ENCODE measurements around the gene FRMD4B. TPM values are rescaled to one million over a fixed set of nuclear protein-coding genes. Genes with fewer than 3 reads are reported as not detected.

FRMD4B gene
- total and polyA plus RNA-seq, 2 experiments from 2014 or later = not detected

- H3K9me2 ChIP-seq (ENCODE audit: insufficient read depth) = no peaks in the 10 kb centered on the region
- no peaks in the 10 kb centered on the region for H4K20me1 ChIP-seq (ENCODE audit: insufficient read depth)
- in situ Hi-C loops (cut with MboI) = no loop called here
- H3K27me3 ChIP-seq (replicated peaks; ENCODE audit: insufficient read depth) = peaks cover 69% of the 10 kb centered on the region
- no peaks in the 10 kb centered on the region for H3K79me2 ChIP-seq (ENCODE audit: insufficient read depth)
- H3K4me2 ChIP-seq (ENCODE audit: unreplicated experiment) = no peak overlapping the region
- H3F3A ChIP-seq (ENCODE audit: insufficient read depth) = no peaks in the 10 kb centered on the region
- TF ChIP-seq EZH2 (IDR thresholded peaks at IDR 0.05; ENCODE audit: insufficient read depth, poor library complexity, severe bottlenecking) = no peak
- no peak for TF ChIP-seq EZH2phosphoT487 (IDR thresholded peaks at IDR 0.05; ENCODE audit: insufficient read depth, low read depth)
- no peak overlapping the region for H3K9ac ChIP-seq
- no peak for DNase-seq
- H3K9me3 ChIP-seq (ENCODE audit: low read depth) = no peaks in the 10 kb centered on the region
- no peak overlapping the region for H3K27ac ChIP-seq
- no peak overlapping the region for H3K4me3 ChIP-seq
- H3K4me1 ChIP-seq (ENCODE audit: insufficient read depth) = no peaks in the 10 kb centered on the region
- H3K36me3 ChIP-seq (ENCODE audit: low read depth) = no peaks in the 10 kb centered on the region
- no peak overlapping the region for H2AFZ ChIP-seq
- WGBS, 2 experiments (ENCODE audit: low coverage in 1 of 2, low lambda C conversion rate in 2 of 2, missing lambda C conversion rate in 2 of 2) = 83 to 87% methylated on average over 2 of the region's 2 CpGs
These were observed 153.4 kb downstream of the FRMD4B start for GRCh38 chr3:69232482-69232881.

GRCh38 chr3:69231929-69232440, 153.9 kb downstream of the FRMD4B start:
- Histone ChIP-seq H3K9me3 (ENCODE audit: low read depth) (no peaks in the 10 kb centered on the region), H3K79me2 (ENCODE audit: insufficient read depth) (no peaks in the 10 kb centered on the region), H3K27me3 (replicated peaks; ENCODE audit: insufficient read depth) (peaks cover 64% of the 10 kb centered on the region), H4K20me1 (ENCODE audit: insufficient read depth) (no peaks in the 10 kb centered on the region), H3K9me2 (ENCODE audit: insufficient read depth) (no peaks in the 10 kb centered on the region), H3K36me3 (ENCODE audit: low read depth) (no peaks in the 10 kb centered on the region), H3F3A (ENCODE audit: insufficient read depth) (no peaks in the 10 kb centered on the region), H3K4me2 (ENCODE audit: unreplicated experiment) (no peak overlapping the region), H3K9ac (no peak overlapping the region), H2AFZ (no peak overlapping the region), H3K27ac (no peak overlapping the region), H3K4me1 (ENCODE audit: insufficient read depth) (no peaks in the 10 kb centered on the region), H3K4me3 (no peak overlapping the region)
- WGBS, 2 experiments (ENCODE audit: low coverage in 1 of 2, low lambda C conversion rate in 2 of 2, missing lambda C conversion rate in 2 of 2) = 4 to 6% methylated on average over 6 of the region's 6 CpGs
- in situ Hi-C loops (cut with MboI) = no loop called here
- TF ChIP-seq EZH2phosphoT487 (IDR thresholded peaks at IDR 0.05; ENCODE audit: insufficient read depth, low read depth) = no peak
- TF ChIP-seq EZH2 (IDR thresholded peaks at IDR 0.05; ENCODE audit: insufficient read depth, poor library complexity, severe bottlenecking) = no peak
- DNase-seq = no peak

- no peak overlapping the region for H2AFZ ChIP-seq
- H3K27ac ChIP-seq = no peak overlapping the region
- in situ Hi-C loops (cut with MboI) = no loop called here
- peaks cover 59% of the 10 kb centered on the region for H3K27me3 ChIP-seq (replicated peaks; ENCODE audit: insufficient read depth)
- H3K4me1 ChIP-seq (ENCODE audit: insufficient read depth) = no peaks in the 10 kb centered on the region
- H3K79me2 ChIP-seq (ENCODE audit: insufficient read depth) = no peaks in the 10 kb centered on the region
- TF ChIP-seq EZH2 (IDR thresholded peaks at IDR 0.05; ENCODE audit: insufficient read depth, poor library complexity, severe bottlenecking) = no peak
- no peak for TF ChIP-seq EZH2phosphoT487 (IDR thresholded peaks at IDR 0.05; ENCODE audit: insufficient read depth, low read depth)
- H3F3A ChIP-seq (ENCODE audit: insufficient read depth) = no peaks in the 10 kb centered on the region
- WGBS, 2 experiments (ENCODE audit: low coverage in 1 of 2, low lambda C conversion rate in 2 of 2, missing lambda C conversion rate in 2 of 2) = 14 to 26% methylated on average over 1 of the region's 1 CpG
- H3K36me3 ChIP-seq (ENCODE audit: low read depth) = no peaks in the 10 kb centered on the region
- H4K20me1 ChIP-seq (ENCODE audit: insufficient read depth) = no peaks in the 10 kb centered on the region
- H3K9ac ChIP-seq = no peak overlapping the region
- no peak overlapping the region for H3K4me2 ChIP-seq (ENCODE audit: unreplicated experiment)
- no peaks in the 10 kb centered on the region for H3K9me3 ChIP-seq (ENCODE audit: low read depth)
- DNase-seq = no peak
- no peaks in the 10 kb centered on the region for H3K9me2 ChIP-seq (ENCODE audit: insufficient read depth)
- H3K4me3 ChIP-seq = no peak overlapping the region
These were observed 159.8 kb downstream of the FRMD4B start for GRCh38 chr3:69226071-69226470.

- Histone ChIP-seq H3K27me3 (replicated peaks; ENCODE audit: insufficient read depth) (peaks cover 56% of the 10 kb centered on the region), H3K27ac (no peak overlapping the region), H3K9ac (no peak overlapping the region), H3K4me1 (ENCODE audit: insufficient read depth) (no peaks in the 10 kb centered on the region), H4K20me1 (ENCODE audit: insufficient read depth) (no peaks in the 10 kb centered on the region), H3K4me3 (no peak overlapping the region), H3K4me2 (ENCODE audit: unreplicated experiment) (no peak overlapping the region), H3K9me2 (ENCODE audit: insufficient read depth) (no peaks in the 10 kb centered on the region), H3F3A (ENCODE audit: insufficient read depth) (no peaks in the 10 kb centered on the region), H3K9me3 (ENCODE audit: low read depth) (no peaks in the 10 kb centered on the region), H3K79me2 (ENCODE audit: insufficient read depth) (no peaks in the 10 kb centered on the region), H3K36me3 (ENCODE audit: low read depth) (no peaks in the 10 kb centered on the region), H2AFZ (no peak overlapping the region)
- TF ChIP-seq EZH2 (IDR thresholded peaks at IDR 0.05; ENCODE audit: insufficient read depth, poor library complexity, severe bottlenecking) (no peak), EZH2phosphoT487 (IDR thresholded peaks at IDR 0.05; ENCODE audit: insufficient read depth, low read depth) (no peak)
- DNase-seq = no peak
- 81 to 86% methylated on average over 7 of the region's 7 CpGs for WGBS, 2 experiments (ENCODE audit: low coverage in 1 of 2, low lambda C conversion rate in 2 of 2, missing lambda C conversion rate in 2 of 2)
- in situ Hi-C loops (cut with MboI) = no loop called here
These were observed 166.7 kb downstream of the FRMD4B start for GRCh38 chr3:69219101-69219708.
